Kidney capillary endothelial cell (primary cell): ENCODE data around the gene OR13C3.
"Not testable (repeated sequence)": the region's sequence is repeated elsewhere in the genome, so short reads cannot be mapped to it uniquely, and the experiment has no call there.

Experiments used
- DNase-seq: peaks from one replicate; pipeline ENCODE4 v3.0.0-alpha.2; 2018; ENCODE audit warnings: low spot score

OR13C3 gene

GRCh38 chr9:104536756-104537155 is at the start of gene OR13C3:
Gene OR13C3, minus strand, starts transcription at chr9:104536856. Its CDS starts 133 bp downstream, at chr9:104536723.
- no peak for DNase-seq

- no peak for DNase-seq
Observed at GRCh38 chr9:104580562-104580961, 43.9 kb upstream of the OR13C3 start.

- DNase-seq: no peak
Observed at GRCh38 chr9:104577263-104577662, 40.6 kb upstream of the OR13C3 start.

- no peak for DNase-seq
Observed at GRCh38 chr9:104575456-104575855, 38.8 kb upstream of the OR13C3 start.

- DNase-seq: no peak
Observed at GRCh38 chr9:104572612-104573011, 36.0 kb upstream of the OR13C3 start.

- DNase-seq: no peak
Observed at GRCh38 chr9:104568868-104569267, 32.2 kb upstream of the OR13C3 start, which contains the start of gene OR13C8. Gene OR13C8, plus strand, starts transcription at chr9:104569168. Its CDS starts 0 bp downstream, at chr9:104569168.

- no peak for DNase-seq
Observed at GRCh38 chr9:104564358-104564757, 27.7 kb upstream of the OR13C3 start.

GRCh38 chr9:104556830-104557634 is 20.4 kb upstream of the OR13C3 start:
- no peak for DNase-seq

GRCh38 chr9:104555521-104555920 is 18.9 kb upstream of the OR13C3 start:
- DNase-seq: no peak

- DNase-seq: no peak
Observed at GRCh38 chr9:104553261-104553660, 16.6 kb upstream of the OR13C3 start.

GRCh38 chr9:104544644-104545043 is 8.0 kb upstream of the OR13C3 start:
- no peak for DNase-seq

- no peak for DNase-seq
Observed at GRCh38 chr9:104539275-104539674, 2.6 kb upstream of the OR13C3 start.

GRCh38 chr9:104527109-104527508 is 9.5 kb downstream of the OR13C3 start, which contains the start of gene OR13C4:
Gene OR13C4, minus strand, starts transcription at chr9:104527209. Its CDS starts 0 bp downstream, at chr9:104527209.
- no peak for DNase-seq

GRCh38 chr9:104520241-104520640 is 16.4 kb downstream of the OR13C3 start:
- DNase-seq: not testable (repeated sequence)

GRCh38 chr9:104514901-104515300 is 21.8 kb downstream of the OR13C3 start:
- no peak for DNase-seq

- no peak for DNase-seq
Observed at GRCh38 chr9:104506565-104506964, 30.1 kb downstream of the OR13C3 start.

GRCh38 chr9:104503963-104504362 is 32.7 kb downstream of the OR13C3 start, which contains the start of gene OR13F1:
Gene OR13F1, plus strand, starts transcription at chr9:104504263. Its CDS starts 0 bp downstream, at chr9:104504263.
- no peak for DNase-seq

- no peak for DNase-seq
Observed at GRCh38 chr9:104503440-104503839, 33.2 kb downstream of the OR13C3 start.

- no peak for DNase-seq
Observed at GRCh38 chr9:104494808-104495207, 41.8 kb downstream of the OR13C3 start.
